SHP77 treated with DMSO at 0.1 percent for 48 hours (cell line): ENCODE data around the gene MBOAT1.
"Not testable (repeated sequence)": the region's sequence is repeated elsewhere in the genome, so short reads cannot be mapped to it uniquely, and the experiment has no call there.

Source experiments
- DNase-seq: peaks from one replicate; lab custom pipeline; 2025; lab: John Stamatoyannopoulos, UW

The MBOAT1 gene

GRCh38 chr6:20170455-20171148 is 41.7 kb downstream of the MBOAT1 start:
- DNase-seq = no peak

GRCh38 chr6:20169786-20170185 is 42.5 kb downstream of the MBOAT1 start:
- DNase-seq = no peak

- no peak for DNase-seq
Observed at GRCh38 chr6:20169119-20169557, 43.1 kb downstream of the MBOAT1 start.

- no peak for DNase-seq
Observed at GRCh38 chr6:20168690-20169089, 43.6 kb downstream of the MBOAT1 start.

GRCh38 chr6:20167601-20168000 is 44.7 kb downstream of the MBOAT1 start:
- no peak for DNase-seq

- no peak for DNase-seq
Observed at GRCh38 chr6:20166210-20166609, 46.1 kb downstream of the MBOAT1 start.

GRCh38 chr6:20162515-20162914 is 49.8 kb downstream of the MBOAT1 start:
- DNase-seq = no peak

- no peak for DNase-seq
Observed at GRCh38 chr6:20160541-20161283, 51.6 kb downstream of the MBOAT1 start.

GRCh38 chr6:20159781-20160540 is 52.3 kb downstream of the MBOAT1 start:
- no peak for DNase-seq

GRCh38 chr6:20159098-20159497 is 53.2 kb downstream of the MBOAT1 start:
- no peak for DNase-seq

GRCh38 chr6:20158676-20159075 is 53.6 kb downstream of the MBOAT1 start:
- DNase-seq = no peak

- no peak for DNase-seq
Observed at GRCh38 chr6:20156824-20157223, 55.4 kb downstream of the MBOAT1 start.

GRCh38 chr6:20154753-20155152 is 57.5 kb downstream of the MBOAT1 start:
- DNase-seq = no peak

- DNase-seq = no peak
Observed at GRCh38 chr6:20153194-20153593, 59.1 kb downstream of the MBOAT1 start.

GRCh38 chr6:20148433-20148832 is 63.8 kb downstream of the MBOAT1 start:
- DNase-seq = no peak

GRCh38 chr6:20147469-20147868 is 64.8 kb downstream of the MBOAT1 start:
- DNase-seq = no peak

- not testable (repeated sequence) for DNase-seq
Observed at GRCh38 chr6:20146831-20147230, 65.4 kb downstream of the MBOAT1 start.

GRCh38 chr6:20146291-20146690 is 66.0 kb downstream of the MBOAT1 start:
- no peak for DNase-seq

GRCh38 chr6:20142866-20143265 is 69.4 kb downstream of the MBOAT1 start:
- no peak for DNase-seq

GRCh38 chr6:20141931-20142330 is 70.3 kb downstream of the MBOAT1 start:
- DNase-seq = no peak

GRCh38 chr6:20139127-20139963 is 72.9 kb downstream of the MBOAT1 start:
- not testable (repeated sequence) for DNase-seq

- no peak for DNase-seq
Observed at GRCh38 chr6:20137837-20138236, 74.4 kb downstream of the MBOAT1 start.
